BE2C (cell line): ENCODE data around the gene PCDH9. TPM values are rescaled to one million over a fixed set of nuclear protein-coding genes. Genes with fewer than 3 reads are reported as not detected.
A peak's percentile ranks its signal among the peaks of the same experiment; 100 is the strongest.

ENCODE experiments used
- DNase-seq: peaks from one replicate; pipeline ENCODE4 v3.0.0-alpha.2; 2020
- H3K27me3 ChIP-seq: fragments of 250-450 bp; sonication (Bioruptor Pico); 2 replicates; pipeline ENCODE4 v1.5.1; 2020; ENCODE audit warnings: mild to moderate bottlenecking
- H3K36me3 ChIP-seq: fragments of 250-450 bp; sonication (Bioruptor Pico); 2 replicates; pipeline ENCODE4 v1.5.1; 2020; ENCODE audit warnings: mild to moderate bottlenecking
- H3K4me1 ChIP-seq: fragments of 250-450 bp; sonication (Bioruptor Pico); 2 replicates; pipeline ENCODE4 v1.5.1; 2020
- H3K4me3 ChIP-seq: 2 replicates; pipeline ENCODE4 v1.5.1; 2011; ENCODE audit warnings: low read depth, low read length
- H3K9me3 ChIP-seq: fragments of 250-450 bp; sonication (Bioruptor Pico); 2 replicates; pipeline ENCODE4 v1.5.1; 2020
- polyA plus RNA-seq: library from polyadenylated mRNA; unstranded; fragments of >200 nt; gene quantifications from one replicate; pipeline ENCODE4 v1.2.1, GENCODE V29; 2012; ENCODE audit warnings: low read depth, missing spikeins; ENCODE audit not compliant: insufficient read length, insufficient read depth
- TF ChIP-seq, protein P1 (sequence below): IDR thresholded peaks from 2 replicates; pipeline ENCODE4 v1.5.1; 2012; ENCODE audit warnings: mild to moderate bottlenecking, low read depth, low read length

PCDH9 gene
- polyA plus RNA-seq, result 14.7 TPM

GRCh38 chr13:67229481-67230403, at the start of gene PCDH9:
PCDH9 (minus strand) TSS chr13:67230336; CDS start chr13:67228440, 1,896 bp downstream.
- Histone ChIP-seq H3K27me3 (no peaks in the 10 kb centered on the region), H3K9me3 (no peaks in the 10 kb centered on the region), H3K36me3 (peaks cover 18% of the 10 kb centered on the region), H3K4me1 (peaks cover 5% of the 10 kb centered on the region; the same call in 1 of the 2 replicates), H3K4me3 (peak within 1 kb of the TSS; percentile 96)
- DNase-seq, result no peak
- TF ChIP-seq, protein P1, sequence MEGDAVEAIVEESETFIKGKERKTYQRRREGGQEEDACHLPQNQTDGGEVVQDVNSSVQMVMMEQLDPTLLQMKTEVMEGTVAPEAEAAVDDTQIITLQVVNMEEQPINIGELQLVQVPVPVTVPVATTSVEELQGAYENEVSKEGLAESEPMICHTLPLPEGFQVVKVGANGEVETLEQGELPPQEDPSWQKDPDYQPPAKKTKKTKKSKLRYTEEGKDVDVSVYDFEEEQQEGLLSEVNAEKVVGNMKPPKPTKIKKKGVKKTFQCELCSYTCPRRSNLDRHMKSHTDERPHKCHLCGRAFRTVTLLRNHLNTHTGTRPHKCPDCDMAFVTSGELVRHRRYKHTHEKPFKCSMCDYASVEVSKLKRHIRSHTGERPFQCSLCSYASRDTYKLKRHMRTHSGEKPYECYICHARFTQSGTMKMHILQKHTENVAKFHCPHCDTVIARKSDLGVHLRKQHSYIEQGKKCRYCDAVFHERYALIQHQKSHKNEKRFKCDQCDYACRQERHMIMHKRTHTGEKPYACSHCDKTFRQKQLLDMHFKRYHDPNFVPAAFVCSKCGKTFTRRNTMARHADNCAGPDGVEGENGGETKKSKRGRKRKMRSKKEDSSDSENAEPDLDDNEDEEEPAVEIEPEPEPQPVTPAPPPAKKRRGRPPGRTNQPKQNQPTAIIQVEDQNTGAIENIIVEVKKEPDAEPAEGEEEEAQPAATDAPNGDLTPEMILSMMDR, result no peak

GRCh38 chr13:67278235-67278634, 48.1 kb upstream of the PCDH9 start:
- H3K9me3 ChIP-seq, result no peaks in the 10 kb centered on the region
- H3K36me3 ChIP-seq, result no peaks in the 10 kb centered on the region
- TF ChIP-seq, protein P1, result no peak
- H3K27me3 ChIP-seq, result no peaks in the 10 kb centered on the region
- no peaks in the 10 kb centered on the region for H3K4me1 ChIP-seq
- H3K4me3 ChIP-seq, result no peak overlapping the region
- DNase-seq, result no peak

- TF ChIP-seq, protein P1, result no peak
- H3K9me3 ChIP-seq, result no peaks in the 10 kb centered on the region
- no peak overlapping the region for H3K4me3 ChIP-seq
- no peaks in the 10 kb centered on the region for H3K36me3 ChIP-seq
- no peak for DNase-seq
- no peaks in the 10 kb centered on the region for H3K27me3 ChIP-seq
- H3K4me1 ChIP-seq, result no peaks in the 10 kb centered on the region
These were observed 47.4 kb upstream of the PCDH9 start for GRCh38 chr13:67277581-67277980.

GRCh38 chr13:67275351-67275960, 45.3 kb upstream of the PCDH9 start:
- TF ChIP-seq, protein P1, result no peak
- H3K4me3 ChIP-seq, result no peak overlapping the region

GRCh38 chr13:67273001-67273400, 42.9 kb upstream of the PCDH9 start:
- no peaks in the 10 kb centered on the region for H3K27me3 ChIP-seq
- no peak overlapping the region for H3K4me3 ChIP-seq
- H3K4me1 ChIP-seq, result no peaks in the 10 kb centered on the region
- no peaks in the 10 kb centered on the region for H3K36me3 ChIP-seq
- TF ChIP-seq, protein P1, result no peak
- H3K9me3 ChIP-seq, result no peaks in the 10 kb centered on the region
- DNase-seq, result no peak

More at GRCh38 chr13:67275351-67275960, 45.3 kb upstream of the PCDH9 start:
- Histone ChIP-seq H3K36me3 (no peaks in the 10 kb centered on the region), H3K27me3 (no peaks in the 10 kb centered on the region), H3K4me1 (no peaks in the 10 kb centered on the region), H3K9me3 (no peaks in the 10 kb centered on the region)
- no peak for DNase-seq
